ENCODE results near the gene SPRY4.
"Not testable (repeated sequence)": the region's sequence is repeated elsewhere in the genome, so short reads cannot be mapped to it uniquely, and the experiment has no call there.

The SPRY4 gene

DNA sequence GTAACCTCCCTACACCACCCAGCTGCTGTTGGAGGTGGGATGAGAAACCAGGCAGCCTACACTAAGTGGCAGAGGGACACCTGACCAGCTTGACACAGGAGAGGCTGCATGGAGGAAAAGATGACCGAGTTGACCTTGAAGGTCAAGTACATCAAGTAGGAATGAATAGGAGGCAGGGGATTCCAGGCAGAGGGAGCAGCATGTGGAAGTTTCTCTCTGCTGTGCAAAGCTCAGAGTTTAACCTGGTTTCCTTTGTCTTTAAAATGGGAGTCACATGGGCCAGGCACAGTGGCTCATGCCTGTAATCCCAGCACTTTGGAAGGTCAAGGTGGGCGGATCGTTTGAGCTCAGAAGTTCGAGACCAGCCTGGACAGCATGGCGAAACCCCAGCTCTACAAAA lies 32.6 kb downstream of the SPRY4 start:
- no peak for FAIRE-seq

DNA sequence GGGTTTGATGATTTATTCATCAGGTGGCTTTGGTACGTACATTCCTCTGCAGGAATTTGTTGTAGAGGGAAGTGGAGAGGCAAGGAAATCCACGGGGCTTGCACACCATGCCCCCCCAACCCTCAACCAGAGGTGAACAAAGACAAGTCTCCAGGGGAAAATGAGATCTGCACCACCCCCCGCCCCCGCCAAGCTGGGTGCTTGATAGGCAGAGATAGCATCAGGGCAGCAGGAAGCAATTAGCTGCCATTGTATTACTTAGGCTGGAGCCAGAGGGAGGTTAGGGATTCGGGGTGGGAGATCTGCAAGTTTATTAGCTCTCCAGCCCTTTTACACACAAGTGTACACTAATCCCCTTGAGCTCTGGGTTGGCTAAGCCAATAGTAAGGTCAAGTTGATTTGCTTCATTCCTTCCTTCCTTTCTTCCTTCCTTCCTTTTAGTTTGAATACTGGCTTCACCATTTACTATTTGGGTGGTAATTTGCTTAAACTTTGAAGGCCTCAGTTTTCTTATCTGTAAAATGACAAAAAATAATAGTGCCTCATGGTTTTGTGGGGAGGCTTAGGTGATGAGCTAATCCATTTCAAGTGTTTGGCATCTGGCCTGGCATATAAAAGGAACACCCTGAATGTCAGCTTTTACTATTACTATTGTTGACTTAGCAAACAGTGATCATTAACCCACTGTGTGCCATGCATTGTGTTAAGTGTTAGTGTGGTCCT lies 34.1 kb downstream of the SPRY4 start:
- FAIRE-seq = no peak

DNA sequence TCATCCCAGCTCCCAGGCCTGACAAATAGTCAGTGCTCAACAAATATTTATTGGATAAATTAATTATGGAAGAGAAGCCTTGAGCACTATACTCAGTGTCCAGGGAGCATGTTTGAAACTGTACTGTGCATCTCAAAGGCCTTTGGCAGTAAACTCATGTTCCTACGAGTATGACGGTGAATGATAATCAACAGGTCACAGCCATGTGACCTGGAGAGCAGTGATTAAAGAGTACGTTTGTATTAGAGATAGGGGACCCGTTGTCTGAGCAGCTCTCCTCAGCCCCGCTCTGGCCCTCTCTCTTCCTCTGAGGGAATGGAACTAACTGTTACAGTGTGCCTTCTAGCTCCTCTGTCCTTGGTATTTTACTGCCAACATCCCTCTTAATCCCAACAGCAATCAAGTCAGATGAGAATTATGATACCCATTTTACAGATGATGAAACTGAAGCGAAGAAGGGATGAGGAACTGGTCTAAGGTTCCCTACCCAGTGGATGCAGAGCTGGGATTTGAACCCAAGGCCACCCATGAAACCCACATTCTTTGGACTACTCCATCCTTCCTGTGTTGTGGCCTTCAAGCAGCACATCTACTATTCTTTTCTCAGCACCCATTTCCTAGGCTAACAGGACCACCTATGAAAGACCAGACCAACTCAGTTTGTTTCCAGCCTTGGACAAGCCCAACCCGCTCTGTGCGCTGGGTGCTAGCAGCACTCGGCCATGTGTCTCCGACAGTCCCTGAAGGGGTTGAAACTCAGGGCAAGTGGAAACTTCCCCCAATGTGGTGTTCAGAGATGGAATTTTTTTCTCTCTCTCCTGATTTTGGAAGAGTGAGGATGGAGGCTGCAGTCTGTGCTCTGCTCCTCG lies 34.9 kb downstream of the SPRY4 start:
- FAIRE-seq = no peak

DNA sequence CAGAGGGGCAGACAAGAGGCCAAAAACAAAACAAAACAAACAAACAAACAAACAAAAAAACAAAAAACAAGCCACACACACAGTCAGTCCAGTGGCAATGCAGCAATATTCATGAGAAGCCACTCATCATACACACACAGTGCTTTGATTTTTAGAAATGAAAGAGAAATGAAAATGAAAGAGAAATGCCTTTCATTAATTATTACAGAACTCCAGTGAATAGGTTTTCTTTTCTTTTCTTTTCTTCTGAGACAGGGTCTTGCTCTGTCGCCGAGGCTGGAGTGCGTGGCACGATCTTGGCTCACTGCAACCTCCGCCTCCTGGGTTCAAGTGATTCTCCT lies 36.9 kb downstream of the SPRY4 start:
- FAIRE-seq = no peak

DNA sequence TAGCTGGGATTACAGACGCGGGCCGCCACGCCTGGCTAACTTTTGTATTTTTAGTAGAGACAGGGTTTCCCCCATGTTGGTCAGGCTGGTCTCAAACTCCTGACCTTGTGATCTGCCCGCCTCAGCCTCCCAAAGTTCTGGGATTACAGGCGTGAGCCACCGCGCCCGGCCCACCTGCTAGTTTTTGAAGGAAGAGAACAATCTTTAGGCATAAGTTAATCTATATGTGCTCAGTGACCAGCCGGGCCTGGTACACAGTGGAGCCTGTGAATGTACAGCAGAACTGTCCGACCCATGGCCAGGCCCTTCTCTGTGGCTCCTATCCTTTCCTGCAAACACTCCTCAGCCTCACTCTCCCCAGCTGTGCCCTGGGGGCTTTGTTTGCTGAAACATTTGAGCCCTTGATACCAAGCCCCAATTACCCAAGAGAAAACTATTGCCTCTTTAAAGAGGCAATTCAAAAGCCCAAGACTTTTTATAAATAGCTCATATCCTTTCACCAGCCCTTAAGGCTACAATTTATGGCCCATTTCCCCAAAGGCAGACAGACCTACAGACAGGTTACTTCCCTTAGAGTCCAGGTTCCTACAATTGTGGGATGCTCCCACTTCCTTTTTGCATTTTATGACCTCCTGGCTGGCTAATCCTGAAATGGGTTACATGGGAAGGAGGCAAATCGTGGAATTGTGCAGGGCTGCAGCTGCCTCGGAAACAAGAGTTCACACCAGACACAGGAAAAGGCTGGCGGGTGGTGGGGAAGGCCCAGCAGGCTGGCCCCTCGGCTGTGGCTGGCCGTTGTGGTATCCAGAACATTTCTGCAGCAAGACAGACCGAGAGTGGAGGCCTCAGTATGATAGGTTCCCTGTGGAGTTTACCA lies 37.5 kb downstream of the SPRY4 start:
- no peak for FAIRE-seq

DNA sequence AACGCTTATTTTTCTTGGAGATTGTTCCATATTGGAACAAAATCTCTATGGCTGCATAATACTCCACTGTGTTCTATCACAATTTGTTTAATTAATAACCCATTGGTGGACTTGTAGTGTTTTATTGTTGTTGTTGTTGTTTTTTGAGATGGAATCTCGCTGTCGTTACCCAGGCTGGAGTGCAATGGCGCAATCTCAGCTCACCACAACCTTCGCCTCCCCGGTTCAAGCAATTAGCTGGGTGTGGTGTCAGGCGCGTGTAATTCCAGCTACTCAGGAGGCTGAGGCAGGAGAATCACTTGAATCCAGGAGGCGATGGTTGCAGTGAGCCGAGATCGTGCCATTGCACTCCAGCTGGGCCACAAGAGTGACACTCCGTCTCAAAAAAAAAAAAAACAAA lies 38.7 kb downstream of the SPRY4 start:
- no peak for FAIRE-seq

DNA sequence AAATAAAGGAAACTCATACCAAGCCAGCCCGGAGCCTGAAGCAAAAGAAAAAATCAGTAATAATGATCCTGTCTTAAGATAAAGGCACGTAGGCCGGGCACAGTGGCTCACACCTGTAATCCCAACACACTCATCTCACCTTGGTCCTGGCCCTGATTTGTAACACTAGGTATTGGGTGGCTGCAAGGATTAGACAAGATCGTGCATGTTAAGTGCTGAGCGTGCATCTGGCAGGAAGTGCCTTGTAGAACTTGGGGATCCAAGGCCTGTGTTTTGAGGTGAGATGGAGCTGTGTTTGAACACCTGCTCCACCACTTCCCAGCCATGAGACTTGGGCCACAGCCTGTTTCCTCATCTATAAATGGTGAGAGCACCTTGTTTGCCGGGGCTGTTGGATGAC lies 41.5 kb downstream of the SPRY4 start:
- no peak for FAIRE-seq

DNA sequence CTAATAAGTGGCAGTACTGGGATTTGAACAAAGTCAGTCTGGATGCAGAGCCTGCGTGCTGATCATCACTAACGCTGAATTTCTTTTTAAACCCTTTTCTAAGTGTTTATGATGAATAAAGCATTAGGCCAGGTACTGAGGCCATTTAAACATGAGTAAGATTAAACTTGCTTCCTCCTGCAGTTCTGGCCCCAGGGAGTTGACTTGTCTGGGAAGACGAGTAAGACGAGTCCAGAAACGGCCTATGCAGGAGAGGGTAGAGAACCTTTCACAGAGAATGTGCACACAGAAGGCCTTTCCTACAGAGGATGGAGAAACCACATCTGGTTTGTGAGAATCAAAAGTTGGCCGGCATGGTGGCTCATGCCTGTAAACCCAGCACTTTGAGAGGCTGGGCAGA lies 42.9 kb downstream of the SPRY4 start:
- no peak for FAIRE-seq

DNA sequence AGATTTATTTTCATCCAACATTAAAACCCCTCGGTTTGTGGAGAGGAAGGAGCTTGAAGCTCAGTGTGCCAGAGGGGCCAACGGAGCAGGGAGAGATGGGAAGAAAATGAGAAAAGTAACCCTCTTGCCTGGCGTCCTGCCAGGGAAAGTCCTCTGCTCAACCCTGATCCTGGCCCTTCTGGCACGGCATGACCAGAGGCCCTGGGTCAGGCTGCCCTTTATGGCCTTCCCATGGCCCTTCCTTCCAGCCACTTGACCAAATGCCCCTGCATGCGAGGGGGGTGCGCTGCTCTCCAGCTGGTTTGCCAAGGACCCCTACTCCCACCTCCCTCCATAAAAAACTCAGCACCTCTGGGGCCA lies 43.8 kb downstream of the SPRY4 start:
- FAIRE-seq = no peak

DNA sequence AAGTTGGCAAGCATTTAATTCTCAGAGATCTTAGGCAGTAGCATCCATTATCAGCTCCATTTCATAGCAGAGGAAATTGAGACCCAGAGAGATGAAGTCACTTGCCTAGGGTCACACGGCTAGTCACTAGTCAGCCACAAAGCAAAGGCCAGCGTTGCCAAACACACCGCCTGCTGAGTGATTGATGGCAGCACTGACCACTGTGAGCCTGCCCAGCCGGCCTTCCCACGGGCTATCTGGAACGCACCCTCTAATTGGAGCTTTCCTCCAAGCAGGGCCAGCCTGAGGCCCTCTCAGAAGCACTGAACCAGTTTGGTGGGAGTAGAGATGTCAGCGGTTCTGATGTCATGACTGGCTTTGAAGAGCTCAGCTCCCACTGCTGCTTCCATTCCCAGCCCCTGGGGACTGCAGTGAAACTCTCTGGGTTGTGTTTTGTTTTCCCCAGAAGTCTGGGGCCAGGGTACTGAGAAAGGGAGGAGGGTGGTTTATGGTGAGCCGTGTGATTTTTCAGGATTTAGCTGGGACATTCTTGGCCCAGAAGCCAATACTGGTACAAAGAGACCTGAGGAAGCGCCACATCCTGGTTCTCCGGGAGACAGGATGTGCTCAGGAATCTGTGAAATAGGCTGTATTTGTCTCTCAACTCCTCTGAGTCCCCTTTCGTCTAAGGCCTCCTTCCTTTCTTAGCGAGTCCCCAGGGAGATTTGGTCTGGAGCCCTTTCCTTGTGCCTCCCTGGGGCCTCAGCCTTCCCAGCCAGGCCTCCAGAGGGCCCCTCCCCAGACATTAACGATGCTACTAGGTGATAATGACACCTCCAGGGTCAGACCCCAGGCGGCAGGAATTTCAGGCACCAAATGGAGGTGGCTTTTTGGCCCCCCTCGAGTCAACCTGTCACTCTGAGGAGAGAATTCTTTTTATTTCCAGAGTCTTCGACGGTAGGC lies 44.5 kb downstream of the SPRY4 start:
- no peak for FAIRE-seq

DNA sequence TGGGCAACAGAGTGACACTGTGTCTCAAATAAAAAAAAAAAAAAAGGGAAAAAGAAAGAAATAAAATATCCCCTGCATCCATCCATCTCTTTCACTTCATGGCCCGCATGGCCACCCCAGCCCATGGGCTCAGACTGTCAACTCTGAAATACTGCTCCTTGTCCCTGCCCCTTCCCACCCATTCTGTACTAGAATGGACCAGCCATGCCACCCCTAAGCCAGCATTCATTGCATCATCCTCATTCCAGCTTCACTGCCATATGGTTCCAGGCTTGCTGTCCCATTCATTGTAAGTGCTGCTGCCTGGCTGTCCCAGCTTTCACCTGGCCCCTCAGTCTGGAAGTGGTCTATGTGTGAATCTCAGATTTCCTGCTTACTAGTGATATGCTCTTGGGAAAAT lies 46.2 kb downstream of the SPRY4 start:
- FAIRE-seq = no peak

DNA sequence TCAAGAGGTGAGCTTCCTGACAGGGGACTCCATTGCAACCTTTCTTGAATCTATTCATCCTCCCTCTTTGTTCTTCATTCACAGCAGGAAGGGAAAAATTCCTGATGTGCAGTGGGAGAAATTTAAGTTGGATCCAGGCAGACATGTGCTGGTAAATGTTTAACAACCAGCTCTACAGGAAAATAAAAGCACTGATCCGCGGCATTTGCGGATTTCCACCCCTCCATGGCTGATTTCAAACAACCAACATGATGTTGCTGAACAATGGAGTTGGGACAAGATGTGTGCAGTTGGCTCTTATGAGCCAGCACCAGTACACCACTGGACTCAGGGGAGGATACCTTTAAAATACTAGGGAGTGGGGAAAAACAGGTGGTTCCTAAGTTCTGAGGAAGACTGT lies 47.0 kb downstream of the SPRY4 start:
- FAIRE-seq = no peak

DNA sequence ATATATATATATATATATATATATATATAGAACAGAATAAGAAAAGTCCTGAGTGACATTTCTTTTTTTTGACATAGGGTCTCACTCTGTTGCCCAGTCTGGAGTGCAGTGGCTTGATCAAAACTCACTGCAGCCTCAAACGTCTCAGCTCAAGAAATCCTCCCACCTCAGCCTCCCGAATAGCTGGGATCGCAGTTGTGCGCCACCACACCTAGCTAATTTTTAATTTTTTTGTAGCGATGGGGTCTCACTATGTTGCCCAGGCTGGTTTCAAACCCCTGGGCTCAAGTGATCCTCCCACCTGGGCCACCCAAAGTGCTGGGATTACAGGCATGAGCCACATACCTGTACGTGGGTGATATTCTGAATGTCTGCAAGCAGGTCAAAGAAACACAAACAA lies 48.3 kb downstream of the SPRY4 start:
- no peak for FAIRE-seq

DNA sequence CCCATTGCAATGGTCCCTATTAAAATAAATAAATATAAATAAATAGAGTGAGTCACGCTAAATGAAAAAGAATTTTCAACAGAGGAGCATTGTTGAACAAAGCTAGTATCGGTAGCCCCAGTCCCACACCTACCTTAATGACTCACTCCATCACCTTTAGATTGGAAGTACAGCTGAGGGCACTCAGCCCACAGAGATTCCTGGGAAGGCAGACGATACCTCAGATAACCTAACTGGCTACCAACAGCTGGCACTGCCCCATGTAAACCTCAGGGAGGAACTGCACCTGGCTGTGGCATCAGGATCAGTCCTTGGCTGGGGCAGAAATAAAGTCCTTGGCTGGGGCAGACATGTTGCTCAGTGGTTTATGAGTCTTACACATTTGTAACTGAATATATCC lies 49.3 kb downstream of the SPRY4 start:
- FAIRE-seq = no peak

DNA sequence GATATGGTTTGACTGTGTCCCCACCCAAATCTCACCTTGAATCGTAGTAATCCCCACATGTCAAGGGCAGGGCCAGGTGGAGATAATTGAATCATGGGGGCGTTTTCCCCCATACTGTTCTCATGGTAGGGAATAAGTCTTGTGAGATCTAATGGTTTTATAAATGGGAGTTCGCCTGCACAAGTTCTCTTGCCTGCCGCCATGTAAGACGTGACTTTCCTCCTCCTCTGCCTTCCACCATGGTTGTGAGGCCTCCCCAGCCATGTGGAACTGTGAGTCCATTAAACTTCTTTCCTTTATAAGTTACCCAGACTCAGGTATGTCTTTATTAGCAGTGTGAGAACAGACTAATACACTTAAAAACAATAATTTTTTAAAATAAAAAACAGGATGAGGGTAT lies 52.2 kb downstream of the SPRY4 start:
- FAIRE-seq = not testable (repeated sequence)

DNA sequence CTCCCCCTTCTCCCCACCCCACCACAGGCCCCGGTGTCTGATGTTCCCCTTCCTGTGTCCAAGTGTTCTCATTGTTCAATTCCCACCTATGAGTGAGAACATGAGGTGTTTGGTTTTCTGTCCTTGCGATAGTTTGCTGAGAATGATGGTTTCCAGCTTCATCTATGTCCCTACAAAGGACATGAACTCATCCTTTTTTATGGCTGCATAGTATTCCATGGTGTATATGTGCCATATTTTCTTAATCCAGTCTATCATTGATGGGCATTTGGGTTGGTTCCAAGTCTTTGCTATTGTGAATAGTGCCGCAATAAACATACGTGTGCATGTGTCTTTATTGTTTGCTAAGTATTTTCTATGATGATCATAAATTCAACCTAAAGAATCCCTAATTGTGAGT lies 60.7 kb downstream of the SPRY4 start:
- FAIRE-seq = not testable (repeated sequence)

DNA sequence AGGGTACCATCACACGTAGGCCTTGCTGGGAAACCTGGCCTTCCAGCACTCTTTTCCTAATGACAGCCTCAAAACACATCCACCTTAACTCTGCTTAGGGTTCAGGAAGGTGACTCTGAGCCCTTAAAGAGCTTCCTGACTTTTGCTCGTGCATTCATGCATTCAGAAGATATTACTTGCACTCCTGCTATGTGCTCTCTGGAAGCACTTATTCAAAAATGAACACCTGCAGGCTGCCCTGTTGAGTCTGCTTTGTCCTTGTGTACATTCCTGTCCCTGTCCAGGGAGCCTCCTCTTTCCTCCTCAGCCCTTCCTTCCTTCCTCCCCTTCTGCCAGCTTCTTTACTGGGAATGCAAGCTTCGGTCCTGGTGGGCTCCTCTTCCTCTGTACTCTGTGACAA lies 61.5 kb downstream of the SPRY4 start:
- FAIRE-seq = no peak

DNA sequence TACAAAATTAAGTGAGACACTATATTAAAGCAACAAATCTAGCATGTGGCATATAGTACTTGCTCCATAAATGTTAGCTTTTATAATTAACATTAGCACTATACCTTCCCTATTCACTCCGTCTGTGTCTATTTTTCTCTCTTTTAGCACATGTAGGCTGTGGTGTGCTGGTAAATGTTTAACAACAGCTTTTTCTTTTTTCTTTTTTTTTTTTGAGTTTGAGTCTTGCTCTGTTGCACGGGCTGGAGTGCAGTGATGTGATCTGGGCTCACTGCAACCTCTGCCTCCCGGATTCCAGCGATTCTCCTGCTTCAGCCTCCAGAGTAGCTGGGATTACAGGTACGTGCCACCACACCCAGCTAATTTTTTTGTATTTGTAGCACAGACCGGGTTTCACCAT lies 62.1 kb downstream of the SPRY4 start:
- no peak for FAIRE-seq
